Endothelial cell of umbilical vein (primary cell): Measurements from ENCODE around the gene SORCS2. TPM values are rescaled to one million over a fixed set of nuclear protein-coding genes. Genes with fewer than 3 reads are reported as not detected.

Experiments
- BruUV-seq: library from RNA; stranded (reverse); fragments of 400-500 nt; replicated peaks from 2 replicates; lab custom pipeline; 2021; lab: Mats Ljungman, UMichigan
- CTCF ChIA-PET: fragments of 300-600, 350-600 bp; sonication (Branson Sonifier 250); formaldehyde crosslinking; loops from one replicate; lab custom pipeline; 2021; ENCODE audit warnings: antibody characterized with exemption, inconsistent platforms; lab: Charles Lee
- POLR2A ChIA-PET: fragments of 300-600, 350-600 bp; sonication (Branson Sonifier 250); formaldehyde crosslinking; loops from one replicate; lab custom pipeline; 2021; ENCODE audit warnings: antibody characterized with exemption, inconsistent platforms; lab: Charles Lee
- DNase-seq: peaks from one replicate; pipeline ENCODE4 v3.0.0-alpha.2; 2011; ENCODE audit warnings: low read depth, low spot score
- FAIRE-seq: peaks from 2 replicates; lab custom pipeline; 2011; peaks lifted over from hg19 to GRCh38; lab: Jason Lieb, UNC
- H2AFZ ChIP-seq: 2 replicates; pipeline ENCODE4 v1.6.0; 2012; ENCODE audit warnings: low read depth, low read length, control low read depth, inconsistent platforms
- H3K27ac ChIP-seq: 2 replicates; pipeline ENCODE4 v1.5.1; 2011; ENCODE audit warnings: low read depth, mild to moderate bottlenecking, control low read depth, low read length, moderate library complexity; ENCODE audit not compliant: insufficient read depth
- H3K27me3 ChIP-seq, 2 experiments: 2 replicates each; pipeline versions ENCODE4 v1.6.0 to v1.6.1; 2011; ENCODE audit warnings: low read length in 2 of 2, mixed read lengths in 1 of 2; ENCODE audit not compliant: control insufficient read depth in 2 of 2, insufficient read depth in 2 of 2
- H3K36me3 ChIP-seq, 2 experiments: 2 replicates in 1 of 2; 3 replicates in 1 of 2; pipeline ENCODE4 v1.5.1; 2011; ENCODE audit warnings: low read length in 2 of 2, mild to moderate bottlenecking in 1 of 2, moderate library complexity in 1 of 2; ENCODE audit not compliant: control insufficient read depth in 2 of 2, insufficient read depth in 2 of 2; ENCODE audit errors: extremely low read depth in 1 of 2
- H3K4me1 ChIP-seq: 3 replicates; pipeline ENCODE4 v1.5.1; 2011; ENCODE audit warnings: mild to moderate bottlenecking, low read length; ENCODE audit not compliant: control insufficient read depth, insufficient read depth; ENCODE audit errors: extremely low read depth
- H3K4me2 ChIP-seq: 2 replicates; pipeline ENCODE4 v1.6.1; 2011; ENCODE audit warnings: low read length, control low read depth, mixed read lengths; ENCODE audit not compliant: insufficient read depth
- H3K4me3 ChIP-seq, 3 experiments: fragments of 200-600 bp in 1 of 3; sonication (generic), shearing (Covaris generic) in 1 of 3; replicated peaks in 1 of 3; 2 replicates each; pipeline ENCODE4 v1.5.1; 2011 to 2016; ENCODE audit warnings: control low read depth in 3 of 3, low read length in 3 of 3, mild to moderate bottlenecking in 2 of 3, inconsistent platforms in 1 of 3, low read depth in 1 of 3, moderate library complexity in 1 of 3; ENCODE audit not compliant: insufficient read depth in 1 of 3
- H3K79me2 ChIP-seq: 2 replicates; pipeline ENCODE4 v1.6.0; 2012; ENCODE audit warnings: low read length, inconsistent platforms; ENCODE audit not compliant: control insufficient read depth, insufficient read depth
- H3K9ac ChIP-seq: replicated peaks from 2 replicates; pipeline ENCODE3; 2011; ENCODE audit warnings: low read length, control low read depth; ENCODE audit not compliant: insufficient read depth; ENCODE audit errors: extremely low read depth
- H3K9me1 ChIP-seq: replicated peaks from 3 replicates; pipeline ENCODE4 v1.6.0; 2011; ENCODE audit warnings: mild to moderate bottlenecking, low read length; ENCODE audit not compliant: control insufficient read depth, insufficient read depth; ENCODE audit errors: extremely low read depth
- H3K9me3 ChIP-seq: replicated peaks from 2 replicates; pipeline ENCODE4 v1.5.1; 2012; ENCODE audit warnings: low read length, inconsistent platforms; ENCODE audit not compliant: control insufficient read depth, insufficient read depth
- H4K20me1 ChIP-seq: replicated peaks from 2 replicates; pipeline ENCODE3; 2011; ENCODE audit warnings: mild to moderate bottlenecking, low read length; ENCODE audit not compliant: control insufficient read depth, insufficient read depth; ENCODE audit errors: extremely low read depth
- EZH2 ChIP-seq: IDR thresholded peaks from 2 replicates; pipeline ENCODE4 v1.6.1; 2012; ENCODE audit warnings: borderline replicate concordance, low read depth, mild to moderate bottlenecking, moderate library complexity, low read length, inconsistent platforms; ENCODE audit not compliant: severe bottlenecking
- FOS ChIP-seq: IDR thresholded peaks from 2 replicates; pipeline ENCODE4 v1.6.1; 2011; ENCODE audit warnings: mild to moderate bottlenecking, low read length, moderate library complexity, borderline replicate concordance; ENCODE audit not compliant: insufficient read depth
- GATA2 ChIP-seq: IDR thresholded peaks from 2 replicates; pipeline ENCODE4 v1.7.0; 2011; ENCODE audit warnings: low read depth, mild to moderate bottlenecking, moderate library complexity, mixed read lengths, low read length; ENCODE audit not compliant: insufficient read length, insufficient read depth
- JUN ChIP-seq: IDR thresholded peaks from 2 replicates; pipeline ENCODE4 v1.6.1; 2011; ENCODE audit warnings: borderline replicate concordance, low read depth; ENCODE audit not compliant: insufficient read length, insufficient read depth
- MYC ChIP-seq: IDR thresholded peaks from one replicate; pipeline ENCODE4 v1.6.1; 2011; ENCODE audit warnings: mild to moderate bottlenecking, low read depth, low read length
- POLR2A ChIP-seq: IDR thresholded peaks from 2 replicates; pipeline ENCODE4 v1.6.1; 2012; ENCODE audit warnings: low read depth, mild to moderate bottlenecking, control low read depth, low read length
- POLR2AphosphoS5 ChIP-seq: IDR thresholded peaks from 2 replicates; pipeline ENCODE4 v1.6.1; 2012; ENCODE audit warnings: low read depth, mild to moderate bottlenecking, control low read depth, low read length, moderate library complexity; ENCODE audit not compliant: insufficient read depth
- dilution Hi-C: fragments of 300-500 bp; cut with MboI; formaldehyde crosslinking; loops from one replicate; pipeline ENCODE4 v1.15.0; 2019; ENCODE audit warnings: low sequenced_read_pairs; ENCODE audit not compliant: extremely low pct_ligation_motif_present
- intact Hi-C: fragments of 100-400 bp; cut with micrococcal nuclease; formaldehyde crosslinking; loops from one replicate; pipeline ENCODE4 v1.10.0; 2022
- polyA plus RNA-seq, 4 experiments: library from polyadenylated mRNA; depleted of rRNA in 3 of 4; stranded (reverse) in 3 of 4; unstranded in 1 of 4; fragments of >200 nt; gene quantifications; 2 replicates each; pipeline versions ENCODE4 v1.2.1 to v1.2.3, GENCODE V29; 2011 to 2012; ENCODE audit warnings: missing spikeins in 1 of 4
- total RNA-seq: library from RNA; stranded (reverse); gene quantifications from 2 replicates; pipeline ENCODE4 v1.2.3, GENCODE V29; 2021
- TF ChIP-seq, protein P1 (sequence below), 2 donors: IDR thresholded peaks; 1 replicate in 1 of 2; 2 replicates in 1 of 2; pipeline ENCODE4 v1.5.1; 2011; ENCODE audit warnings: low read length in 2 of 2, mild to moderate bottlenecking in 2 of 2, moderate library complexity in 2 of 2, control low read depth in 1 of 2, inconsistent platforms in 1 of 2, low read depth in 1 of 2; ENCODE audit not compliant: insufficient read depth in 1 of 2; ENCODE audit errors: extremely low read depth in 1 of 2
- TF ChIP-seq, protein P2 (sequence below): IDR thresholded peaks from 2 replicates; pipeline ENCODE4 v1.6.1; 2011; ENCODE audit not compliant: insufficient read depth, insufficient read length

The SORCS2 gene
- total and polyA plus RNA-seq, 2 donors (not counting 3 experiments of a cell fraction or from before 2014, with no cell fraction given) = not detected

DNA sequence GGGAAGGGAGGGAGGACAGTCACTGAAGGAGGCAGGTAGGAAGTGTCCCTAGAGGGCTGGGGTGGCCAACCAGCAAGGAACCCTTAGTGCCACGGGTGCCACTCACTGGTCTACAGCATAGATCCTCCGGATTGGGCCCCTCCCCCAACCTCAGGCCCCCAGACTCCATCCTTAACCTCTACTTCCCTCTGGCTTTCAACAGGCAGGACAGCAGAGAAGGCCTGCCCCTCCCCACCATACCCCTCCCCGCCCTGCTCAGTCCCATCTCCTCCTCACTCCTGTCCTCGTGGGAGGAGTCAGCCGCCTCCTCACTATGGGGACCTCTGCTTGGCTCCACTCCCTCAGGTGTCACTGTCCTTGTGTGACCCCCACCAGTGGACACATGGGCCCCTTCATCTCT lies 320.1 kb downstream of the SORCS2 start:
- TF ChIP-seq POLR2A (no peak), GATA2 (no peak), FOS (no peak), MYC (no peak), JUN (no peak), EZH2 (no peak), POLR2AphosphoS5 (no peak)
- TF ChIP-seq, protein P1, sequence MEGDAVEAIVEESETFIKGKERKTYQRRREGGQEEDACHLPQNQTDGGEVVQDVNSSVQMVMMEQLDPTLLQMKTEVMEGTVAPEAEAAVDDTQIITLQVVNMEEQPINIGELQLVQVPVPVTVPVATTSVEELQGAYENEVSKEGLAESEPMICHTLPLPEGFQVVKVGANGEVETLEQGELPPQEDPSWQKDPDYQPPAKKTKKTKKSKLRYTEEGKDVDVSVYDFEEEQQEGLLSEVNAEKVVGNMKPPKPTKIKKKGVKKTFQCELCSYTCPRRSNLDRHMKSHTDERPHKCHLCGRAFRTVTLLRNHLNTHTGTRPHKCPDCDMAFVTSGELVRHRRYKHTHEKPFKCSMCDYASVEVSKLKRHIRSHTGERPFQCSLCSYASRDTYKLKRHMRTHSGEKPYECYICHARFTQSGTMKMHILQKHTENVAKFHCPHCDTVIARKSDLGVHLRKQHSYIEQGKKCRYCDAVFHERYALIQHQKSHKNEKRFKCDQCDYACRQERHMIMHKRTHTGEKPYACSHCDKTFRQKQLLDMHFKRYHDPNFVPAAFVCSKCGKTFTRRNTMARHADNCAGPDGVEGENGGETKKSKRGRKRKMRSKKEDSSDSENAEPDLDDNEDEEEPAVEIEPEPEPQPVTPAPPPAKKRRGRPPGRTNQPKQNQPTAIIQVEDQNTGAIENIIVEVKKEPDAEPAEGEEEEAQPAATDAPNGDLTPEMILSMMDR (IDR thresholded peaks at IDR 0.05; ENCODE audit: extremely low read depth in 1 of 2, insufficient read depth in 1 of 2, low read depth in 1 of 2, low read length in 2 of 2) = no peak
- TF ChIP-seq, protein P2, sequence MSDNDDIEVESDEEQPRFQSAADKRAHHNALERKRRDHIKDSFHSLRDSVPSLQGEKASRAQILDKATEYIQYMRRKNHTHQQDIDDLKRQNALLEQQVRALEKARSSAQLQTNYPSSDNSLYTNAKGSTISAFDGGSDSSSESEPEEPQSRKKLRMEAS = no peak
- Histone ChIP-seq H2AFZ (no peak overlapping the region), H3K36me3 (no peaks in the 10 kb centered on the region), H4K20me1 (no peaks in the 10 kb centered on the region), H3K9me3 (no peaks in the 10 kb centered on the region), H3K9ac (no peak overlapping the region), H3K79me2 (no peaks in the 10 kb centered on the region), H3K4me1 (no peaks in the 10 kb centered on the region), H3K4me3 (no peak overlapping the region), H3K9me1 (no peaks in the 10 kb centered on the region), H3K4me2 (no peak overlapping the region), H3K27ac (no peak overlapping the region), H3K27me3 (peaks cover 0 to 8% of the 10 kb centered on the region in 2 experiments)
- DNase-seq = no peak
- BruUV-seq = no TSS peak
- dilution Hi-C loops = no loop called here
- POLR2A ChIA-PET = no interaction called here
- intact Hi-C loops = no loop called here
- FAIRE-seq = no peak
- CTCF ChIA-PET = no interaction called here
